GM10266 (cell line): ENCODE results near the gene C1QTNF1.

ENCODE experiments used
- DNase-seq: peaks from one replicate; pipeline ENCODE4 v3.0.0; 2012; ENCODE audit errors: extremely low spot score
- CTCF ChIP-seq: IDR thresholded peaks from 2 replicates; pipeline ENCODE4 v1.5.1; 2012; ENCODE audit warnings: mild to moderate bottlenecking, low read depth; ENCODE audit not compliant: control insufficient read depth, insufficient read depth; ENCODE audit errors: missing control alignments

The C1QTNF1 gene

GRCh38 chr17:79023180-79023705, 726 bp upstream of the C1QTNF1 start:
- DNase-seq = no peak
- TF ChIP-seq CTCF = no peak

DNA sequence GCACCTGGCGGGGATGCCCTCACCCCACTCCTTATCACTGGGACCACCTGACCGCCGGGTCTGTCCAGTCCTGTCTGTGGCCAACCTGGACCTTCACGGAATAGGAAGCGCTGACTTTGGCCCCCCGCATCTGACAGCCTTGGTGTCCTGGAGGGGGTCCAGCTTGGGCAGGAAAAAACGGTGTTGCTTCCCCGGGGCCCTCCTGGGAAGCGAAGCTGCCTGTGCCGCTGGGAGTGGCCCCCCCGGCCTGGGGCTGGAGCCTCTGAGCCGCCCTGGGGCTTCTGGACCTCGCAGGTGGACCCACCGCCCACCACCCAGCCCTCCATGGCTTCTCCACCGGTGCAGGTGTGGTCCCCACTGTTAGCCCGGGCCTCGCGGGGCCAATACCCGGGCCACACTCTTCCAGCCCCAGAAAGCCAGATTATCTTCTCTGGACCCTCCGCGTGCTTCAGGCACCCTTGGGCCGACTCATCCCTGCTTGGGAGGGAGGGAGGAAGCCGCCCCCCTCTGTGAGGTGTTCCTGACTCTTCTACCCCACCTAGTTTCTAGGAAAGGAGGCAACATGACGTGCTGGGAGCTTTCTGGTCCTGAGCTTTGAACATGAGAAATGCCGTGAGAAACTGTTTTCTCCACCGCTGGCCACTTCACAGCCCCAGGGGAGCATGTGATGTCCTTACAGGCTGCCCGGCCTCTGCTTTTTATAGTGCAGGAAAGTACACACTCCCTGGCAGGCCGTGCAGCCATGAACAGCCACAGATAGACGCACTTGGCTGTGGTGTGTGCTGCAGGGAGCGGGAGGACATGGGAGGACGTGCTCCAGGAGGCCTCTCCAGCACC, 1.1 kb downstream of the C1QTNF1 start:
- no peak for DNase-seq
- no peak for TF ChIP-seq CTCF

DNA sequence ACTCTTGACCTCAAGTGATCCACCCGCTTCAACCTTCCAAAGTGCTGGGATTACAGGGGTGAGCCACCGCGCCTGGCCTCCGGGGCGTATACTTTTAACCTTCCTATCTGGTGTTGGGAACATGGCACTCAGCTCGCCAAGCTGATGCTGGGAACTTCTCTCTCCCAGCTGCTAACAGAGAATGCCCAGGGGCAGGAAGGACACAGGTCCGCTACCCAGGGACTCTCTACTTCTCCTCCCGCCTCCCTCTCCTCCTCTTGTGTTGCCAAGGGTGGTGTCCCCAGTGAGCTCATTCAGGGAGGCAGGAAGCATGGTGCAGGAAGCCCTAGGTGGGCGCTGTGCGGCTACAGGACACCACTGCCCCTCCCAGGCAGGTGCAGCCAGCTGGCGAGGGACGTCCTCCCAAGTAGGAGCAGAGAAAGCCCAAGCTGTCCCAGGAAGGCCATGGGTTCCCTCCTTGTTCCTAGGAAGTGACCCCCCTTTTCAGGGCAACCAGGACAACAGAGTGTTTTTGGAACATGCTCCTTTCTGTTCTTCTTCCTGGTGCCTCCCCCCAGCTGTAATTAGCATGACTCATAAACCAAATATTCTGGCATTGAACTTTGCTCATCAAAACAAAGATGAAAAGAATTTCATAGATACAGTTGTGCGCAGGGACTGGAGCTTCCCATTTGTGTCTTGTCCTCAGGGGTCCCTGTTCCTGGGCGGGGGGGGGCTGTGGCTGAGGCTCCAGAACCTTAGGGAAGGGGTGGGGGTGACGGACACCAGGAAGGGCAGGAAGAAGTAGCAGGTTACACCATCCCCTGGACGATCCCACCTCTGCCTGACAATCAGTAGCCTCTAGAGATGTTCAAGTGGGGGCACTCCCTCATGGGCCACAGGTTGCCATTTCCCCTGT, 2.7 kb downstream of the C1QTNF1 start:
- no peak for DNase-seq

GRCh38 chr17:79027274-79027924, 3.4 kb downstream of the C1QTNF1 start:
- no peak for TF ChIP-seq CTCF
- no peak for DNase-seq

More for the DNA sequence above, 2.7 kb downstream of the C1QTNF1 start:
- no peak for TF ChIP-seq CTCF

- no peak for TF ChIP-seq CTCF
- peak; percentile 10 for DNase-seq
Measured at GRCh38 chr17:79027925-79028491, 4.0 kb downstream of the C1QTNF1 start.

GRCh38 chr17:79028496-79029326, 4.7 kb downstream of the C1QTNF1 start:
- peak; percentile 9 for DNase-seq
- TF ChIP-seq CTCF = no peak
